Gastrocnemius medialis (tissue), 4 donors: Measurements from ENCODE around the gene SPOCD1. TPM values are rescaled to one million over a fixed set of nuclear protein-coding genes. Genes with fewer than 3 reads are reported as not detected.

Source experiments
- ATAC-seq, 2 donors: fragments of 150-250 bp; one replicate each; pipeline ENCODE4 v1.9.1; 2016
- DNase-seq, 2 donors: peaks; one replicate each; pipeline ENCODE4 v3.0.0-alpha.2; 2019
- H3K27ac ChIP-seq, 4 donors: fragments of 200-600 bp; sonication (generic); 1 replicate in 1 of 4; 2 replicates in 3 of 4; pipeline ENCODE4 v1.5.1; 2016 to 2018; ENCODE audit warnings: mild to moderate bottlenecking in 2 of 4, moderate library complexity in 1 of 4
- H3K27me3 ChIP-seq, 3 donors: fragments of 200-600 bp; sonication (generic) in 2 of 3; 1 replicate in 1 of 3; 2 replicates in 2 of 3; pipeline versions ENCODE4 v1.5.1 to v1.6.0; 2016 to 2019; ENCODE audit warnings: mild to moderate bottlenecking in 1 of 3, moderate library complexity in 1 of 3
- H3K36me3 ChIP-seq, 2 donors: fragments of 200-600 bp; sonication (generic) in 1 of 2; one replicate each; pipeline ENCODE4 v1.5.1; 2017 to 2018
- H3K4me1 ChIP-seq, 2 donors: fragments of 200-600 bp; sonication (generic) in 1 of 2; one replicate each; pipeline ENCODE4 v1.5.1; 2016 to 2017; ENCODE audit warnings: mild to moderate bottlenecking in 2 of 2
- H3K4me3 ChIP-seq, 4 donors: fragments of 200-600 bp; sonication (generic) in 3 of 4; 1 replicate in 1 of 4; 2 replicates in 3 of 4; pipeline ENCODE4 v1.5.1; 2016 to 2019; ENCODE audit warnings: mild to moderate bottlenecking in 2 of 4
- H3K9me3 ChIP-seq, 3 donors: fragments of 200-600 bp; sonication (generic) in 2 of 3; 1 replicate in 1 of 3; 2 replicates in 2 of 3; pipeline ENCODE4 v1.5.1; 2016 to 2019
- CTCF ChIP-seq, 5 experiments: fragments of 450-650 bp in 3 of 5; fragments of 200-600 bp in 2 of 5; sonication (generic) in 2 of 5; IDR thresholded peaks in 4 of 5; conservative IDR thresholded peaks in 1 of 5; 1 replicate in 4 of 5; 2 replicates in 1 of 5; pipeline ENCODE4 v1.5.1; 2016 to 2019; ENCODE audit warnings: antibody characterized with exemption in 5 of 5, mild to moderate bottlenecking in 3 of 5, moderate library complexity in 3 of 5
- POLR2A ChIP-seq, 2 donors: fragments of 450-650 bp; IDR thresholded peaks; one replicate each; pipeline ENCODE4 v1.6.1; 2017; ENCODE audit warnings: antibody characterized with exemption in 2 of 2, mild to moderate bottlenecking in 2 of 2, moderate library complexity in 2 of 2
- in situ Hi-C, 4 donors: fragments of 200-750 bp; cut with MboI; loops; one replicate each; pipeline versions ENCODE4 v1.15.0 to v1.8.0; 2017; ENCODE audit warnings: low sequenced_read_pairs in 4 of 4
- intact Hi-C: fragments of 100-400 bp; cut with DNase I; formaldehyde crosslinking; loops from one replicate; pipeline ENCODE4 v1.15.1; 2023; ENCODE audit warnings: low total_unique reads
- total RNA-seq, 4 donors: library from RNA; depleted of rRNA; stranded (reverse); fragments of >200 nt; gene quantifications; one replicate each; pipeline versions ENCODE4 v1.1.0 to v1.2.3, GENCODE V29; 2016

The SPOCD1 gene
- total RNA-seq, 4 donors from 2014 or later = not detected

GRCh38 chr1:31855038-31855845 is 39.4 kb upstream of the SPOCD1 start:
- Histone ChIP-seq H3K27ac (no peak overlapping the region), H3K9me3 (no peaks in the 10 kb centered on the region), H3K4me1 (no peaks in the 10 kb centered on the region), H3K27me3 (no peaks in the 10 kb centered on the region), H3K36me3 (no peaks in the 10 kb centered on the region), H3K4me3 (no peak overlapping the region)
- intact Hi-C loops (no loop called here), in situ Hi-C loops (no loop called here)
- ATAC-seq = no peak
- TF ChIP-seq POLR2A (IDR thresholded peaks at IDR 0.05) (no peak), CTCF (IDR thresholded peaks at IDR 0.05 in 4 of 5, conservative IDR thresholded peaks at IDR 0.05 in 1 of 5) (no peak)
- no peak for DNase-seq

GRCh38 chr1:31849653-31850052 is 33.8 kb upstream of the SPOCD1 start:
- H3K36me3 ChIP-seq = no peaks in the 10 kb centered on the region
- no peaks in the 10 kb centered on the region for H3K4me1 ChIP-seq
- intact Hi-C loops = no loop called here
- in situ Hi-C loops = no loop called here
- TF ChIP-seq POLR2A (IDR thresholded peaks at IDR 0.05) (no peak), CTCF (IDR thresholded peaks at IDR 0.05 in 4 of 5, conservative IDR thresholded peaks at IDR 0.05 in 1 of 5) (no peak)
- ATAC-seq = no peak
- DNase-seq = no peak
- no peak overlapping the region for H3K4me3 ChIP-seq
- no peaks in the 10 kb centered on the region for H3K27me3 ChIP-seq
- no peak overlapping the region for H3K27ac ChIP-seq
- H3K9me3 ChIP-seq = no peaks in the 10 kb centered on the region

- Histone ChIP-seq H3K4me3 (no peak overlapping the region), H3K27ac (no peak overlapping the region), H3K36me3 (no peaks in the 10 kb centered on the region), H3K27me3 (no peaks in the 10 kb centered on the region), H3K9me3 (no peaks in the 10 kb centered on the region), H3K4me1 (no peaks in the 10 kb centered on the region)
- intact Hi-C loops = no loop called here
- ATAC-seq (no peak), DNase-seq (no peak)
- in situ Hi-C loops = no loop called here
- TF ChIP-seq CTCF (IDR thresholded peaks at IDR 0.05 in 4 of 5, conservative IDR thresholded peaks at IDR 0.05 in 1 of 5) = no peak
- TF ChIP-seq POLR2A (IDR thresholded peaks at IDR 0.05) = no peak
These were observed 32.6 kb upstream of the SPOCD1 start for GRCh38 chr1:31848381-31848897.

- Histone ChIP-seq H3K4me1 (no peaks in the 10 kb centered on the region), H3K27me3 (no peaks in the 10 kb centered on the region), H3K36me3 (no peaks in the 10 kb centered on the region), H3K4me3 (no peak overlapping the region), H3K9me3 (no peaks in the 10 kb centered on the region), H3K27ac (no peak overlapping the region)
- DNase-seq = no peak
- in situ Hi-C loops = no loop called here
- no peak for TF ChIP-seq CTCF (IDR thresholded peaks at IDR 0.05 in 4 of 5, conservative IDR thresholded peaks at IDR 0.05 in 1 of 5)
- TF ChIP-seq POLR2A (IDR thresholded peaks at IDR 0.05) = no peak
- intact Hi-C loops = no loop called here
- ATAC-seq = no peak
These were observed 30.7 kb upstream of the SPOCD1 start for GRCh38 chr1:31846484-31846883.
